CD8-positive, alpha-beta memory T cell (primary cell): ENCODE data around the gene RAB3IL1. TPM values are rescaled to one million over a fixed set of nuclear protein-coding genes. Genes with fewer than 3 reads are reported as not detected.
A peak's percentile ranks its signal among the peaks of the same experiment; 100 is the strongest.
"Not testable (repeated sequence)": the region's sequence is repeated elsewhere in the genome, so short reads cannot be mapped to it uniquely, and the experiment has no call there.

Source experiments
- CTCF ChIA-PET: fragments of 350-600 bp; sonication (Branson Sonifier 250); formaldehyde crosslinking; loops from one replicate; lab custom pipeline; 2021; ENCODE audit warnings: antibody characterized with exemption; lab: Charles Lee
- POLR2A ChIA-PET: fragments of 350-600 bp; sonication (Branson Sonifier 250); formaldehyde crosslinking; loops from one replicate; lab custom pipeline; 2021; ENCODE audit warnings: antibody characterized with exemption; lab: Charles Lee
- DNase-seq, 5 donors: peaks; one replicate each; pipeline versions ENCODE4 v3.0.0 to v3.0.0-alpha.2; 2020 to 2022; ENCODE audit warnings: mixed read lengths in 1 of 5
- H3K27ac ChIP-seq: one replicate; pipeline ENCODE4 v1.7.0; 2013; ENCODE audit warnings: low read depth, mild to moderate bottlenecking, low read length, moderate library complexity
- H3K27me3 ChIP-seq: 2 replicates; pipeline ENCODE4 v1.7.0; 2013; ENCODE audit warnings: low read length, mild to moderate bottlenecking; ENCODE audit not compliant: insufficient read depth, poor library complexity, severe bottlenecking
- H3K36me3 ChIP-seq: 2 replicates; pipeline ENCODE4 v1.7.0; 2013; ENCODE audit warnings: mild to moderate bottlenecking, low read length, moderate library complexity; ENCODE audit not compliant: insufficient read depth
- H3K4me1 ChIP-seq: 2 replicates; pipeline ENCODE4 v1.7.0; 2013; ENCODE audit warnings: mild to moderate bottlenecking, low read length, moderate library complexity; ENCODE audit not compliant: insufficient read depth
- H3K4me3 ChIP-seq: 2 replicates; pipeline ENCODE4 v1.7.0; 2013; ENCODE audit warnings: mild to moderate bottlenecking, low read length
- H3K9me3 ChIP-seq: 2 replicates; pipeline ENCODE4 v1.7.0; 2013; ENCODE audit warnings: mild to moderate bottlenecking, low read length
- H3K27ac Mint-ChIP-seq, 8 donors: one replicate each; pipeline ENCODE4 v1.8.0; 2020 to 2021; ENCODE audit warnings: mixed read lengths in 8 of 8, mild to moderate bottlenecking in 6 of 8, inconsistent platforms in 3 of 8, moderate library complexity in 3 of 8
- H3K27me3 Mint-ChIP-seq, 2 donors: one replicate each; pipeline ENCODE4 v1.8.0; 2020 to 2021; ENCODE audit warnings: mixed read lengths in 2 of 2, mild to moderate bottlenecking in 1 of 2, moderate library complexity in 1 of 2
- H3K36me3 Mint-ChIP-seq, 3 donors: one replicate each; pipeline ENCODE4 v1.8.0; 2020 to 2021; ENCODE audit warnings: mixed read lengths in 3 of 3, inconsistent platforms in 1 of 3, mild to moderate bottlenecking in 1 of 3
- H3K4me1 Mint-ChIP-seq, 3 donors: one replicate each; pipeline ENCODE4 v1.8.0; 2020 to 2021; ENCODE audit warnings: mixed read lengths in 3 of 3, inconsistent platforms in 1 of 3, mild to moderate bottlenecking in 1 of 3
- H3K4me3 Mint-ChIP-seq, 7 donors: one replicate each; pipeline ENCODE4 v1.8.0; 2020 to 2021; ENCODE audit warnings: mixed read lengths in 7 of 7, mild to moderate bottlenecking in 6 of 7, moderate library complexity in 4 of 7, inconsistent platforms in 2 of 7
- H3K9me3 Mint-ChIP-seq, 5 donors: one replicate each; pipeline ENCODE4 v1.8.0; 2020 to 2022; ENCODE audit warnings: mixed read lengths in 5 of 5, mild to moderate bottlenecking in 3 of 5, moderate library complexity in 2 of 5, inconsistent platforms in 1 of 5
- polyA plus RNA-seq: library from polyadenylated mRNA; unstranded; fragments of 300-500 nt; fragmentation: Illumina TruSeq; gene quantifications from one replicate; pipeline ENCODE4 v1.2.3, GENCODE V29; 2021
- total RNA-seq, 2 experiments: library from RNA; stranded (reverse); gene quantifications; one replicate each; pipeline ENCODE4 v1.2.3, GENCODE V29; 2021

RAB3IL1 gene
- total and polyA plus RNA-seq, 3 experiments from 2014 or later, result 0.28 to 0.53 TPM; not detected in 1

DNA sequence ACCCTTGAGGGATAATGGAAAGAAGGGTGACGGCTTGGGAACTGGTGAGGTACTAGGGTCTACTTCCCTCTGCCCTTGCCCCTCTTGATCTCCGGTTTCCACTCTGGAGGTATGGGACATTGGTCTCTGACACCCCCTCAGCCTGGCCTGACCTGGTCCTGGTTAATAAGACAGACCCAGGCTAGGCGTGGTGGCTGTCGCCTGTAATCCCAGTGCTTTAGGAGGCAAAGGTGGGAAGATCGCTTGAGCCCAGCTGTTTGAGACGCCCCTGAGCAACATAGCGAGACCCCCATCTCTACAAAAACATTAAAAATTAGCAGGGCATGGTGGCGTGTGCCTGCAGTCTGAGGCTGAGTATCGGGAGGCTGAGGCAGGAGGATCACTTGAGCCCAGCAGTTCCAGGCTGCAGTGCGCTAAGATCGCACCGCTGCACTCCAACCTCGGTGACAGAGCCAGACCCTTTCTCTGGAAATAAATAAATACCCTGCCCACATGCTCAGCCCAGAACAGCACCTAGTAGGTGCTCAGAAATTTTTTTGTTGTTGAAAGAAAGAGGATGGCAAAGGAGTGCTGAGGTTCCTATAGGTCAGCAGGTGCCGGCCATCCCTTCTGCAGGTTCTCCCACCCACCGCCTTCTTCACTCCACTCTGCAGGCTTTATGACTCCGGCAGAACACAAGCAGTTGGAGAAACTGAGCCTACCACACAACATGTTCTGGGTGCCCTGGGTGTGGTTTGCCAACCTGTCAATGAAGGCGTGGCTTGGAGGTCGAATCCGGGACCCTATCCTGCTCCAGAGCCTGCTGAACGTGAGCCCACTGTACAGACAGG, 39.0 kb upstream of the RAB3IL1 start:
- Histone ChIP-seq H3K36me3 (no peaks in the 10 kb centered on the region), H3K27me3 (no peaks in the 10 kb centered on the region), H3K4me1 (no peaks in the 10 kb centered on the region), H3K9me3 (no peaks in the 10 kb centered on the region), H3K27ac (no peak overlapping the region), H3K4me3 (no peak overlapping the region)
- H3K36me3 Mint-ChIP-seq, result peaks cover 0 to 2% (median 0%) of the 10 kb centered on the region in 3 donors
- ChIA-PET POLR2A (no interaction called here), CTCF (no interaction called here)
- no peaks in the 10 kb centered on the region for H3K9me3 Mint-ChIP-seq
- no peak for DNase-seq
- peaks cover 1 to 15% (median 8%) of the 10 kb centered on the region in 3 donors for H3K4me1 Mint-ChIP-seq
- H3K27ac Mint-ChIP-seq, result peak overlapping the region in 2 of 8 donors; percentile 24 to 55
- H3K4me3 Mint-ChIP-seq, result peak overlapping the region in 4 of 7 donors; percentile 20 to 70 (median 59)
- peaks cover 18 to 24% of the 10 kb centered on the region in 2 donors for H3K27me3 Mint-ChIP-seq

DNA sequence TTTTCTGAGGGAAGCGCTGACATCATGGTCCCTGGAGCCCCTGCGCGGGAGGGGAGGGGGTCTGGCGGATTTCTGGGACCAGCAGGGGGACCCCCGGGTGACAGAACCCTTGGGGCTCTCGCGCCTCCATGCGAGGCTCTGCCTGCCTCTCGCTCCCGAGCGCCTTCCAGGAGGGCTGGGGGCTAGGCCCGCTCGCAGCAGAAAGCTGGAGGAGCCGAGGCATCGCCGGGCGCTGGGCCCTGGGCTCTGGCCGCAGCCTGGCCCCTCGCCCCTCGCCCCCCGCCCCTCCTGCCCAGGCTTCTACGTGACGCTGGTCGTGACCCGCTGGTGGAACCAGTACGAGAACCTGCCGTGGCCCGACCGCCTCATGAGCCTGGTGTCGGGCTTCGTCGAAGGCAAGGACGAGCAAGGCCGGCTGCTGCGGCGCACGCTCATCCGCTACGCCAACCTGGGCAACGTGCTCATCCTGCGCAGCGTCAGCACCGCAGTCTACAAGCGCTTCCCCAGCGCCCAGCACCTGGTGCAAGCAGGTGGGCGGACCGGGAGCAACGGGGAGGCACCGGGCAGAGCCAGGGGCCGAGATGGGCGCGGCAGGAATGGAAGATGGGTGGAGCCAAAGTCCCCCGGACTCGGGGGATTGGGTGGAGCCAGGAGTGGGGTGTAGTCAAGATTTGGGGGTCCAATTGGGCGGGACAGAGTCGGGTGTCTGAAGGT, 38.2 kb upstream of the RAB3IL1 start:
- Histone ChIP-seq H3K36me3 (no peaks in the 10 kb centered on the region), H3K27me3 (no peaks in the 10 kb centered on the region), H3K4me3 (no peak overlapping the region), H3K27ac (no peak overlapping the region), H3K9me3 (no peaks in the 10 kb centered on the region), H3K4me1 (no peaks in the 10 kb centered on the region)
- peak in 2 of 5 donors; percentile 10 to 32 for DNase-seq
- H3K4me3 Mint-ChIP-seq, result peak overlapping the region in 4 of 7 donors; percentile 38 to 70 (median 59)
- H3K4me1 Mint-ChIP-seq, result peaks cover 1 to 15% (median 8%) of the 10 kb centered on the region in 3 donors
- peak overlapping the region in 2 of 8 donors; percentile 17 to 55 for H3K27ac Mint-ChIP-seq
- ChIA-PET POLR2A (interaction anchor here (0.7 kb wide), 1 partner anchor 12 kb away, joined by 3 read pairs; no protein-coding TSS in a partner anchor), CTCF (no interaction called here)
- H3K9me3 Mint-ChIP-seq, result no peaks in the 10 kb centered on the region
- peaks cover 18 to 24% of the 10 kb centered on the region in 2 donors for H3K27me3 Mint-ChIP-seq
- no peaks in the 10 kb centered on the region for H3K36me3 Mint-ChIP-seq

DNA sequence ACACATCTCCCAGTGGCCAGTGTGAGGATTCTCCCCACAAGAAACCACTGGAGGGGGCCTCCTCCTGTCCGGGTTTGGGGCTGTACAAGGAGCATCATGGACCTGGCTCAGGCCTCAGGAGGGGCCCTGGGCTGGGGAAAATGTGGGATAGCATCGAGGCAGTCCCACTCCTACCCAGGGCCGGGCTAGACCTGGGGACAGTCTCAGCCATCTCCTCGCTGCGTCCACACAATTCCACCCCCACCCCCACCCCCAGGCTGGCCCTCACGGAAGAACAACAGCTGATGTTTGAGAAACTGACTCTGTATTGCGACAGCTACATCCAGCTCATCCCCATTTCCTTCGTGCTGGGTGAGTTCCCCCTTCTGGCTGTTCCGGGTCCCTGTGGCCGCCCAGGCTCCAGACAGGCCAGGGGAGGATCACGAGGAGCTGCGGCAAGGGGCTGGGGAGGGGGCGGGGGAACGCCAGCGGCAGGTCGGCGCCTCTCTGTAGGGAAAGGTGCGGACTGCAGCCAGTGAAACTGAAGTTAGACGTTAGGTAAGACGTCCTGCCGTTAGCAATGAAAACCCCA, 37.6 kb upstream of the RAB3IL1 start:
- ChIA-PET CTCF (no interaction called here), POLR2A (interaction anchor here (0.7 kb wide), 1 partner anchor 13 kb away, joined by 3 read pairs; no protein-coding TSS in a partner anchor)
- no peak overlapping the region for H3K4me3 ChIP-seq
- no peak for DNase-seq
- no peak overlapping the region for H3K27ac ChIP-seq
- Mint-ChIP-seq H3K4me3 (peak overlapping the region in 4 of 7 donors; percentile 12 to 56 (median 40)), H3K9me3 (no peaks in the 10 kb centered on the region), H3K36me3 (no peaks in the 10 kb centered on the region), H3K27me3 (peaks cover 18 to 24% of the 10 kb centered on the region in 2 donors), H3K27ac (peak overlapping the region in 1 of 8 donors; percentile 70), H3K4me1 (peaks cover 1 to 15% (median 8%) of the 10 kb centered on the region in 3 donors)
- no peaks in the 10 kb centered on the region for H3K9me3 ChIP-seq
- H3K36me3 ChIP-seq, result no peaks in the 10 kb centered on the region
- H3K27me3 ChIP-seq, result no peaks in the 10 kb centered on the region
- no peaks in the 10 kb centered on the region for H3K4me1 ChIP-seq

DNA sequence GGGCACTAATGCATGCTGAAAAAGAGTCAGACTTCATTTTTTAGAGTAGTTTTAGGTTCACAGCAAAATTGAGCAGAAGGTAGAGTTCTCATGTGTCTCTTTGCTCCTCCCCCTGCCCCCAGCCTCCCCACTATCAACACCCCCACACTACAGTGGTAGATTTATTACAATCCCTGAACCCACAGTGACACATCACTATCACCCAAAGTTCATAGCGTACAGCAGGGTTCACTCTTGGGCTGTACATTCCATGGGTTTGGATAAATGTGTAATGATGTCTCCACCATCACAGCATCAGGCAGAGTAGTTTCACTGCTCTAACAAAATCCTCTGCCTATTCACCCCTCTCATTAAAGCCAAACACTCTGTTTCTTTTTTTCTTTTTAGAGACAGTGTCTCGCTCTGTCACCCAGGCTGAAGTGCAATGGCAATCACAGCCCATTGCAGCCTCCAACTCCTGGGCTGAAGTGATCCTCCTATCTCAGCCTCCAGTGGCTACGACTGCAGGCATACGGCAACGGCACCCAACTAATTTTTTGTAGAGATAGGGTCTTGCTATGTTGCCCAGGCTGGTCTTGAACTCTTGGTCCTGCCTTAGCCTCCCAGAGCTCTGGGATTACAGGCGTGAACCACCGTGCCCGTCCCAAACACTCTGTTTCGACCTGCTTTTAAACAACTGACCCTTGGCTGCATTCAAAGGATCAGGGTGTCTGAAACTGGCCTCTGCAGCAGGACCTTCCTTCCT, 36.9 kb upstream of the RAB3IL1 start:
- peaks cover 20 to 27% of the 10 kb centered on the region in 2 donors for H3K27me3 Mint-ChIP-seq
- DNase-seq, result no peak
- POLR2A ChIA-PET, result no interaction called here
- no peak overlapping the region for H3K4me3 ChIP-seq
- H3K27ac ChIP-seq, result no peak overlapping the region
- no peaks in the 10 kb centered on the region for H3K9me3 ChIP-seq
- H3K4me3 Mint-ChIP-seq, result no peak overlapping the region
- H3K9me3 Mint-ChIP-seq, result no peaks in the 10 kb centered on the region
- H3K4me1 Mint-ChIP-seq, result peaks cover 1 to 15% (median 8%) of the 10 kb centered on the region in 3 donors
- no peaks in the 10 kb centered on the region for H3K36me3 ChIP-seq
- H3K4me1 ChIP-seq, result no peaks in the 10 kb centered on the region
- H3K36me3 Mint-ChIP-seq, result no peaks in the 10 kb centered on the region
- no peak overlapping the region for H3K27ac Mint-ChIP-seq
- CTCF ChIA-PET, result interaction anchor here (1.4 kb wide), 1 partner anchor 56 kb away, joined by 3 read pairs; no protein-coding TSS in a partner anchor
- no peaks in the 10 kb centered on the region for H3K27me3 ChIP-seq

DNA sequence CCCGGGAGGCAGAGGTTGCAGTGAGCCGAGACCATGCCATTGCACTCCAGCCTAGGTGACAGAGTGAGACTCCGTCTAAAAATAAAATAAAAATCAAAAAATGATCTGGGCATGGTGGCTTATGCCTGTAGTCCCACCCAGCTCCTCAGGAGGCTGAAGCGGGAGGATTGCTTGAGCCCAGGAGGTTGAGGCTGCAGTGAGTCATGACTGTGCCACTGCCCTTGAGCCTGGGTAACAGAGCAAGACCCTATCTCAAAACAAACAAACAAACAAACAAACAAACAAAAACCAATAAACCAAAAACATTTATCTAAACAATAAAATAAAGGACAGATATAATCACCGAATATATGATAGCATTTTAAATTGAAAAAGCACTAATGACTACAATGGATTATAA, 36.3 kb upstream of the RAB3IL1 start:
- POLR2A ChIA-PET, result not testable (repeated sequence)

DNA sequence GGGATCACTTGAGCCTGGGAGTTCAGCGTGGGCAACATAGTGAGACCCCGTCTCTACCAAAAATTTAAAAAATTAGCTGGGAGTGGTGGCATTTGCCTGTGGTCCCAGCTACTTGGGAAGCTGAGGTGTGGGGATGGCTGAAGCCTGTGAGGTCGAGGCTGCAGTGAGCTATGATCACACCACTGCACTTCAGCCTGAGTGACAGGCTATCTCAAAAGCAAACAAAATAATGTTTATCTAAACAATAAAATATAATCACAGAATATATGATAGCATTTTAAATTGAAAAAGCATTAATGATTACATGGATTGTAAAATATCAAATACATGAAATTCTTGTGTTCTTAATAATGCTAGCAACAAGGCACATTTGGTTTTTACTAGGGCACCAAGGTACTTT, 35.5 kb upstream of the RAB3IL1 start:
- no peaks in the 10 kb centered on the region for H3K36me3 Mint-ChIP-seq
- no peak overlapping the region for H3K27ac Mint-ChIP-seq
- no peak overlapping the region for H3K4me3 Mint-ChIP-seq
- POLR2A ChIA-PET, result no interaction called here
- peaks cover 21 to 28% of the 10 kb centered on the region in 2 donors for H3K27me3 Mint-ChIP-seq
- H3K36me3 ChIP-seq, result no peaks in the 10 kb centered on the region
- H3K9me3 ChIP-seq, result no peaks in the 10 kb centered on the region
- H3K27ac ChIP-seq, result no peak overlapping the region
- no peaks in the 10 kb centered on the region for H3K9me3 Mint-ChIP-seq
- no peaks in the 10 kb centered on the region for H3K4me1 ChIP-seq
- CTCF ChIA-PET, result interaction anchor here (1.4 to 1.6 kb wide), 2 partner anchors 54 to 129 kb away, joined by 3 to 7 read pairs; no protein-coding TSS in a partner anchor
- H3K27me3 ChIP-seq, result no peaks in the 10 kb centered on the region
- peaks cover 1 to 15% (median 8%) of the 10 kb centered on the region in 3 donors for H3K4me1 Mint-ChIP-seq
- DNase-seq, result no peak
- H3K4me3 ChIP-seq, result no peak overlapping the region

More for the DNA sequence above, 36.3 kb upstream of the RAB3IL1 start:
- not testable (repeated sequence) for H3K9me3 ChIP-seq, H3K4me1 ChIP-seq, H3K36me3 ChIP-seq, H3K4me3 Mint-ChIP-seq, H3K36me3 Mint-ChIP-seq, H3K27ac Mint-ChIP-seq, H3K27me3 ChIP-seq, H3K9me3 Mint-ChIP-seq, H3K4me3 ChIP-seq, DNase-seq, H3K27ac ChIP-seq
- CTCF ChIA-PET, result interaction anchor here (1.4 kb wide), 1 partner anchor 55 kb away, joined by 3 read pairs; no protein-coding TSS in a partner anchor
- Mint-ChIP-seq H3K27me3 (peaks cover 21 to 28% of the 10 kb centered on the region in 2 donors), H3K4me1 (peaks cover 1 to 15% (median 8%) of the 10 kb centered on the region in 3 donors)

DNA sequence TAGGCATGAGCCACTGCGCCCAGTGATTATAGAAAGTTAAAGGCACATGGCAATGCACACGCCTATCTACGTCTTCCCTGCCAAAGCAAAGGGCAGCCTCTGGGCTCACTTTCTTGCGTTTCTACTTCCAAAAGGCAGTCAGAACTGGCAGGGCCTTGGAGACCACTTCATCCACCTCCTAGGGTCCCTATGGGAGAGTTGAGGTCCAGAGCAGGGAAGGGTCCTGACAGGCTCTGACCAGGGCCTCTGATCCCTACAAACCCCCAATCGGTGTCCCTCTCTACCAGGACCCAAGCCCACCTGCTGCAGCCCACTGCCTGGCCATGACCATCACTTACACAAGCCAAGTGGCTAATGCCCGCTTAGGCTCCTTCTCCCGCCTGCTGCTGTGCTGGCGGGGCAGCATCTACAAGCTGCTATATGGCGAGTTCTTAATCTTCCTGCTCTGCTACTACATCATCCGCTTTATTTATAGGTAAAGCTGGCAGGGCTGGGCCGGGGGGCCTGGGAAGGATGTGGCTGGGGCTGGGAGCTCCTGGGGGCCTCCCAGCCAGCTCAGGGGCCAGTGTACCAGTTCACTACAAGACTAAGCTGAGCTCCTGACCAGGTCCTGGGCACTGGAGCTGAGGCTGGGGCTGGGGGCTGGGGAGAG, 34.2 kb upstream of the RAB3IL1 start:
- H3K27ac ChIP-seq, result no peak overlapping the region
- no peaks in the 10 kb centered on the region for H3K36me3 Mint-ChIP-seq
- POLR2A ChIA-PET, result interaction anchor here (0.7 kb wide), 1 partner anchor 398 kb away, joined by 8 read pairs; no protein-coding TSS in a partner anchor
- no peak overlapping the region for H3K4me3 ChIP-seq
- H3K27ac Mint-ChIP-seq, result no peak overlapping the region
- H3K4me3 Mint-ChIP-seq, result no peak overlapping the region
- DNase-seq, result no peak
- no peaks in the 10 kb centered on the region for H3K36me3 ChIP-seq
- H3K27me3 Mint-ChIP-seq, result peaks cover 21 to 36% of the 10 kb centered on the region in 2 donors
- H3K4me1 Mint-ChIP-seq, result peaks cover 1 to 15% (median 8%) of the 10 kb centered on the region in 3 donors
- no peaks in the 10 kb centered on the region for H3K27me3 ChIP-seq
- no peaks in the 10 kb centered on the region for H3K9me3 ChIP-seq
- H3K9me3 Mint-ChIP-seq, result no peaks in the 10 kb centered on the region
- H3K4me1 ChIP-seq, result no peaks in the 10 kb centered on the region
- CTCF ChIA-PET, result interaction anchor here (1.6 kb wide), 2 partner anchors 131 to 156 kb away, joined by 5 to 7 read pairs; no protein-coding TSS in a partner anchor
